GM23338 (cell line): ENCODE results near the gene COL24A1. TPM values are rescaled to one million over a fixed set of nuclear protein-coding genes. Genes with fewer than 3 reads are reported as not detected.

ENCODE experiments used
- ATAC-seq: fragments of 200-7000 bp; cut with Tn5 transposase; 3 replicates; pipeline ENCODE4 v1.9.1; 2020
- DNase-seq: peaks from one replicate; pipeline ENCODE4 v3.0.0-alpha.2; 2015; ENCODE audit warnings: low spot score
- H2AFZ ChIP-seq: fragments of 200-600 bp; sonication (generic); 2 replicates; pipeline ENCODE4 v1.8.0; 2016; ENCODE audit warnings: antibody characterized with exemption, mild to moderate bottlenecking, moderate library complexity
- H3F3A ChIP-seq: fragments of 200-600 bp; sonication (generic); replicated peaks from 2 replicates; pipeline ENCODE4 v1.8.0; 2017; ENCODE audit warnings: antibody characterized with exemption, mixed run types, low read depth
- H3K27ac ChIP-seq: fragments of 200-600 bp; sonication (generic); 2 replicates; pipeline ENCODE4 v1.6.1; 2016; ENCODE audit warnings: low read depth
- H3K27me3 ChIP-seq: fragments of 200-600 bp; sonication (generic); 2 replicates; pipeline ENCODE4 v1.8.0; 2016; ENCODE audit warnings: mild to moderate bottlenecking, mixed run types, moderate library complexity; ENCODE audit not compliant: insufficient read depth
- H3K36me3 ChIP-seq: fragments of 200-600 bp; sonication (generic); 2 replicates; pipeline ENCODE4 v1.8.0; 2016; ENCODE audit warnings: mild to moderate bottlenecking; ENCODE audit not compliant: insufficient read depth
- H3K4me1 ChIP-seq: fragments of 200-600 bp; sonication (generic); 2 replicates; pipeline ENCODE4 v1.8.0; 2016; ENCODE audit warnings: mild to moderate bottlenecking, moderate library complexity; ENCODE audit not compliant: insufficient read depth
- H3K4me2 ChIP-seq: fragments of 200-600 bp; sonication (generic); 2 replicates; pipeline ENCODE4 v1.7.1; 2017; ENCODE audit warnings: mixed run types
- H3K4me3 ChIP-seq: fragments of 200-600 bp; sonication (generic); 2 replicates; pipeline ENCODE4 v1.6.1; 2016; ENCODE audit warnings: mixed run types
- H3K79me2 ChIP-seq: fragments of 200-600 bp; sonication (generic); replicated peaks from 2 replicates; pipeline ENCODE4 v1.8.0; 2017; ENCODE audit warnings: mild to moderate bottlenecking; ENCODE audit not compliant: insufficient read depth
- H3K9me2 ChIP-seq: fragments of 200-600 bp; sonication (generic); 2 replicates; pipeline ENCODE4 v1.8.0; 2017; ENCODE audit not compliant: insufficient read depth
- H4K20me1 ChIP-seq: fragments of 200-600 bp; sonication (generic); replicated peaks from 2 replicates; pipeline ENCODE4 v1.8.0; 2017; ENCODE audit warnings: mild to moderate bottlenecking; ENCODE audit not compliant: insufficient read depth
- H3K27ac Mint-ChIP-seq: 2 replicates; pipeline ENCODE4 v1.8.0; 2020; ENCODE audit warnings: inconsistent platforms, mild to moderate bottlenecking, moderate library complexity, mixed read lengths
- H3K27me3 Mint-ChIP-seq: 3 replicates; pipeline ENCODE4 v1.8.0; 2022; ENCODE audit warnings: low read depth, mild to moderate bottlenecking, moderate library complexity, mixed read lengths, inconsistent platforms; ENCODE audit not compliant: insufficient read depth, poor library complexity
- H3K36me3 Mint-ChIP-seq: 3 replicates; pipeline ENCODE4 v1.8.0; 2021; ENCODE audit warnings: low read depth, mild to moderate bottlenecking, inconsistent platforms, moderate library complexity, mixed read lengths
- H3K4me1 Mint-ChIP-seq: 3 replicates; pipeline ENCODE4 v1.8.0; 2020; ENCODE audit warnings: mild to moderate bottlenecking, inconsistent platforms, mixed read lengths
- H3K4me3 Mint-ChIP-seq: 3 replicates; pipeline ENCODE4 v1.8.0; 2021; ENCODE audit warnings: moderate library complexity, mild to moderate bottlenecking, inconsistent platforms, mixed read lengths
- H3K9me3 Mint-ChIP-seq: 3 replicates; pipeline ENCODE4 v1.8.0; 2020; ENCODE audit warnings: moderate library complexity, mild to moderate bottlenecking, inconsistent platforms, mixed read lengths
- CREB1 ChIP-seq: fragments of 250-450 bp; sonication (Bioruptor Pico); IDR thresholded peaks from 2 replicates; pipeline ENCODE4 v1.5.0; 2020; ENCODE audit warnings: low read depth, mild to moderate bottlenecking, moderate library complexity
- CTCF ChIP-seq, 2 experiments: fragments of 200-600 bp in 1 of 2; sonication (generic) in 1 of 2; conservative IDR thresholded peaks; 2 replicates each; pipeline versions ENCODE4 v1.5.1 to v1.6.1; 2016 to 2017; ENCODE audit warnings: antibody characterized with exemption in 2 of 2, low read depth in 2 of 2, mild to moderate bottlenecking in 2 of 2, moderate library complexity in 1 of 2
- ETS1 ChIP-seq: IDR thresholded peaks from 2 replicates; pipeline ENCODE4 v1.6.1; 2016; ENCODE audit warnings: antibody characterized with exemption
- EZH2 ChIP-seq: fragments of 200-600 bp; sonication (generic); IDR thresholded peaks from one replicate; pipeline ENCODE4 v1.8.0; 2017; ENCODE audit warnings: antibody characterized with exemption, mild to moderate bottlenecking, low read depth; ENCODE audit not compliant: unreplicated experiment
- EZH2phosphoT487 ChIP-seq: fragments of 200-600 bp; sonication (generic); IDR thresholded peaks from one replicate; pipeline ENCODE4 v1.8.1; 2018; ENCODE audit warnings: antibody characterized with exemption; ENCODE audit not compliant: unreplicated experiment
- JUNB ChIP-seq: IDR thresholded peaks from one replicate; pipeline ENCODE4 v1.6.1; 2016; ENCODE audit warnings: antibody characterized with exemption; ENCODE audit not compliant: unreplicated experiment
- NANOG ChIP-seq: IDR thresholded peaks from 2 replicates; pipeline ENCODE4 v1.6.1; 2016; ENCODE audit warnings: antibody characterized with exemption, borderline replicate concordance
- POLR2AphosphoS5 ChIP-seq: IDR thresholded peaks from 2 replicates; pipeline ENCODE4 v1.6.1; 2016; ENCODE audit warnings: antibody characterized with exemption, low read depth
- STAT1 ChIP-seq: IDR thresholded peaks from one replicate; pipeline ENCODE4 v1.6.1; 2016; ENCODE audit warnings: antibody characterized with exemption; ENCODE audit not compliant: unreplicated experiment
- ZNF114 ChIP-seq: fragments of 250-450 bp; sonication (Bioruptor Pico); IDR thresholded peaks from 2 replicates; pipeline ENCODE4 v1.5.0; 2020; ENCODE audit warnings: mild to moderate bottlenecking, moderate library complexity
- ZNF331 ChIP-seq: fragments of 250-450 bp; sonication (Bioruptor Pico); IDR thresholded peaks from 2 replicates; pipeline ENCODE4 v1.5.0; 2020; ENCODE audit warnings: low read depth, mild to moderate bottlenecking, moderate library complexity
- ZNF462 ChIP-seq: fragments of 250-450 bp; sonication (Bioruptor Pico); IDR thresholded peaks from 2 replicates; pipeline ENCODE4 v1.5.0; 2020; ENCODE audit warnings: mild to moderate bottlenecking, moderate library complexity
- polyA plus RNA-seq: library from polyadenylated mRNA; unstranded; fragments of >200 nt; fragmentation: Nextera tagmentation; extraction: Ambion mirVana; gene quantifications from 2 replicates; pipeline ENCODE4 v1.2.1, GENCODE V29; 2016
- total RNA-seq: library from RNA; depleted of rRNA; stranded (reverse); fragments of >200 nt; shearing (Covaris generic); gene quantifications from 2 replicates; pipeline ENCODE4 v1.2.3, GENCODE V29; 2014
- TF ChIP-seq, protein P1 (sequence below): IDR thresholded peaks from one replicate; pipeline ENCODE4 v1.6.1; 2018; ENCODE audit warnings: antibody characterized with exemption; ENCODE audit not compliant: unreplicated experiment

COL24A1 gene
- total and polyA plus RNA-seq, 2 experiments from 2014 or later, result 1.2 to 2.1 TPM

DNA sequence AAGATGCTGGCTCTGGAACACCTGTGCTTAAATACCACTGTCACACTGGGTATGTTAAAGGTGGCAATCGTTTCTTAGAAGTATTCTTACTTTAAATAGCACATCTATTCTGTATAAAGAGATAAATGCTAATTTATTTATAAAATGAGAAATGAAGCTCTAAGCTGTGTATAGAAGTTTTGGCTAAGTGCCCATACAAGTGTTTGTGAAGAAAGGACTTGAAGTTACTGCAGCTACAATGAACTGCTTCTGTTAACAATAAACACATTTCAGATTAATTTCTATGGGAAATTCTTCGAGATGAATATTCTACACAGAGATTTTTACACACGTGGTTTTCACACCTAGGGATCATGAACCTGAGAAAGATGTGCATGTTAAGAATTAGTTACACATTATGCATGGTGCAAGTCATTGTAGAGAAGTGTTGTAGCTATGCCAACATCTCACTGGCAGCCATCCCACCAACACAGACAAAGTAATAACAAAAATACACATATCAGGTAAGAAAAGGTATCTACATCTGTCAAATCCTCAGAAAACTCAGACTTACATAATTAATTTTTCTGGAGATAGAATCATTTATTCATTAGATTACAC, 16.2 kb downstream of the COL24A1 start:
- Histone ChIP-seq H3K79me2 (no peaks in the 10 kb centered on the region), H3F3A (no peaks in the 10 kb centered on the region), H3K36me3 (no peaks in the 10 kb centered on the region), H3K4me1 (no peaks in the 10 kb centered on the region), H3K4me2 (no peak overlapping the region), H2AFZ (no peak overlapping the region), H3K9me2 (no peaks in the 10 kb centered on the region), H3K27ac (no peak overlapping the region), H3K4me3 (no peak overlapping the region), H4K20me1 (no peaks in the 10 kb centered on the region; the same call in 1 of the 2 replicates), H3K27me3 (no peaks in the 10 kb centered on the region)
- no peak for ATAC-seq
- no peak overlapping the region for H3K4me3 Mint-ChIP-seq
- no peaks in the 10 kb centered on the region for H3K9me3 Mint-ChIP-seq
- no peak for DNase-seq
- H3K4me1 Mint-ChIP-seq, result no peaks in the 10 kb centered on the region
- no peak for TF ChIP-seq ETS1
- TF ChIP-seq JUNB, result no peak
- no peak for TF ChIP-seq ZNF114 (CRISPR knock-in tag)
- TF ChIP-seq ZNF462 (CRISPR knock-in tag), result no peak
- TF ChIP-seq ZNF331 (CRISPR knock-in tag), result no peak
- no peak for TF ChIP-seq CTCF (conservative IDR thresholded peaks at IDR 0.05; ENCODE audit: low read depth in 2 of 2)
- TF ChIP-seq, protein P1, sequence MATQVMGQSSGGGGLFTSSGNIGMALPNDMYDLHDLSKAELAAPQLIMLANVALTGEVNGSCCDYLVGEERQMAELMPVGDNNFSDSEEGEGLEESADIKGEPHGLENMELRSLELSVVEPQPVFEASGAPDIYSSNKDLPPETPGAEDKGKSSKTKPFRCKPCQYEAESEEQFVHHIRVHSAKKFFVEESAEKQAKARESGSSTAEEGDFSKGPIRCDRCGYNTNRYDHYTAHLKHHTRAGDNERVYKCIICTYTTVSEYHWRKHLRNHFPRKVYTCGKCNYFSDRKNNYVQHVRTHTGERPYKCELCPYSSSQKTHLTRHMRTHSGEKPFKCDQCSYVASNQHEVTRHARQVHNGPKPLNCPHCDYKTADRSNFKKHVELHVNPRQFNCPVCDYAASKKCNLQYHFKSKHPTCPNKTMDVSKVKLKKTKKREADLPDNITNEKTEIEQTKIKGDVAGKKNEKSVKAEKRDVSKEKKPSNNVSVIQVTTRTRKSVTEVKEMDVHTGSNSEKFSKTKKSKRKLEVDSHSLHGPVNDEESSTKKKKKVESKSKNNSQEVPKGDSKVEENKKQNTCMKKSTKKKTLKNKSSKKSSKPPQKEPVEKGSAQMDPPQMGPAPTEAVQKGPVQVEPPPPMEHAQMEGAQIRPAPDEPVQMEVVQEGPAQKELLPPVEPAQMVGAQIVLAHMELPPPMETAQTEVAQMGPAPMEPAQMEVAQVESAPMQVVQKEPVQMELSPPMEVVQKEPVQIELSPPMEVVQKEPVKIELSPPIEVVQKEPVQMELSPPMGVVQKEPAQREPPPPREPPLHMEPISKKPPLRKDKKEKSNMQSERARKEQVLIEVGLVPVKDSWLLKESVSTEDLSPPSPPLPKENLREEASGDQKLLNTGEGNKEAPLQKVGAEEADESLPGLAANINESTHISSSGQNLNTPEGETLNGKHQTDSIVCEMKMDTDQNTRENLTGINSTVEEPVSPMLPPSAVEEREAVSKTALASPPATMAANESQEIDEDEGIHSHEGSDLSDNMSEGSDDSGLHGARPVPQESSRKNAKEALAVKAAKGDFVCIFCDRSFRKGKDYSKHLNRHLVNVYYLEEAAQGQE, result no peak
- no peak for TF ChIP-seq EZH2phosphoT487
- no peak for TF ChIP-seq POLR2AphosphoS5
- TF ChIP-seq CREB1 (CRISPR knock-in tag), result no peak
- TF ChIP-seq NANOG, result no peak
- TF ChIP-seq STAT1, result no peak
- no peak for TF ChIP-seq EZH2
- H3K27me3 Mint-ChIP-seq, result no peaks in the 10 kb centered on the region
- H3K36me3 Mint-ChIP-seq, result no peaks in the 10 kb centered on the region
- H3K27ac Mint-ChIP-seq, result no peak overlapping the region
